Astrocyte (in vitro differentiated cells and primary cell): ENCODE measurements around the gene UGT1A8. TPM values are rescaled to one million over a fixed set of nuclear protein-coding genes. Genes with fewer than 3 reads are reported as not detected.

ENCODE experiments used
- DNase-seq: peaks from one replicate; pipeline ENCODE4 v3.0.0-alpha.2; 2010; ENCODE audit warnings: low read depth
- FAIRE-seq: peaks from 2 replicates; lab custom pipeline; 2011; peaks lifted over from hg19 to GRCh38; lab: Jason Lieb, UNC
- H2AFZ ChIP-seq: 2 replicates; pipeline ENCODE4 v1.6.0; 2012; ENCODE audit warnings: low read depth, low read length, inconsistent platforms
- H3K27ac ChIP-seq: 2 replicates; pipeline ENCODE4 v1.5.1; 2011; ENCODE audit warnings: low read depth, low read length, inconsistent platforms
- H3K27me3 ChIP-seq: 2 replicates; pipeline ENCODE4 v1.6.0; 2011; ENCODE audit warnings: low read length, inconsistent platforms; ENCODE audit not compliant: insufficient read depth
- H3K36me3 ChIP-seq: 2 replicates; pipeline ENCODE4 v1.5.1; 2011; ENCODE audit warnings: low read length, inconsistent platforms; ENCODE audit not compliant: insufficient read depth
- H3K4me1 ChIP-seq: 2 replicates; pipeline ENCODE4 v1.5.1; 2011; ENCODE audit warnings: low read length, inconsistent platforms; ENCODE audit not compliant: insufficient read depth
- H3K4me2 ChIP-seq: 2 replicates; pipeline ENCODE4 v1.6.0; 2012; ENCODE audit warnings: low read length, inconsistent platforms
- H3K4me3 ChIP-seq: 2 replicates; pipeline ENCODE4 v1.5.1; 2011; ENCODE audit warnings: low read depth, mild to moderate bottlenecking, low read length, inconsistent platforms; ENCODE audit not compliant: insufficient read depth
- H3K79me2 ChIP-seq: 2 replicates; pipeline ENCODE4 v1.6.0; 2012; ENCODE audit warnings: mild to moderate bottlenecking, low read length, inconsistent platforms; ENCODE audit not compliant: insufficient read depth
- H3K9ac ChIP-seq: 2 replicates; pipeline ENCODE4 v1.6.0; 2012; ENCODE audit warnings: mild to moderate bottlenecking, low read length, inconsistent platforms
- H3K9me3 ChIP-seq: 2 replicates; pipeline ENCODE4 v1.5.1; 2012; ENCODE audit warnings: low read depth, mild to moderate bottlenecking, low read length, inconsistent platforms; ENCODE audit not compliant: insufficient read depth
- H4K20me1 ChIP-seq: 2 replicates; pipeline ENCODE4 v1.6.0; 2012; ENCODE audit warnings: low read length, inconsistent platforms; ENCODE audit not compliant: insufficient read depth
- H3K27ac Mint-ChIP-seq: one replicate; pipeline ENCODE4 v1.8.0; 2021; ENCODE audit warnings: mild to moderate bottlenecking, mixed read lengths; ENCODE audit not compliant: unreplicated experiment
- H3K27me3 Mint-ChIP-seq: one replicate; pipeline ENCODE4 v1.8.0; 2021; ENCODE audit warnings: low read depth, mixed read lengths; ENCODE audit not compliant: unreplicated experiment
- H3K36me3 Mint-ChIP-seq: one replicate; pipeline ENCODE4 v1.8.0; 2021; ENCODE audit warnings: low read depth, mixed read lengths; ENCODE audit not compliant: unreplicated experiment
- H3K4me1 Mint-ChIP-seq: one replicate; pipeline ENCODE4 v1.8.0; 2021; ENCODE audit warnings: low read depth, mixed read lengths; ENCODE audit not compliant: unreplicated experiment
- H3K4me3 Mint-ChIP-seq: one replicate; pipeline ENCODE4 v1.8.0; 2021; ENCODE audit warnings: mild to moderate bottlenecking, moderate library complexity, mixed read lengths; ENCODE audit not compliant: unreplicated experiment
- H3K9me3 Mint-ChIP-seq: one replicate; pipeline ENCODE4 v1.8.0; 2021; ENCODE audit warnings: mild to moderate bottlenecking, mixed read lengths; ENCODE audit not compliant: unreplicated experiment
- EZH2 ChIP-seq: IDR thresholded peaks from 2 replicates; pipeline ENCODE4 v1.6.1; 2012; ENCODE audit warnings: mild to moderate bottlenecking, low read length, inconsistent platforms; ENCODE audit not compliant: insufficient read depth
- total RNA-seq: library from RNA; stranded (reverse); gene quantifications from 2 replicates; pipeline ENCODE4 v1.2.1, GENCODE V29; 2021
- TF ChIP-seq, protein P1 (sequence below): IDR thresholded peaks from 2 replicates; pipeline ENCODE4 v1.5.1; 2011; ENCODE audit warnings: low read depth, mild to moderate bottlenecking, inconsistent platforms, low read length, moderate library complexity; ENCODE audit not compliant: insufficient read depth

UGT1A8 gene
- total RNA-seq, 1 donor from 2014 or later = not detected

DNA sequence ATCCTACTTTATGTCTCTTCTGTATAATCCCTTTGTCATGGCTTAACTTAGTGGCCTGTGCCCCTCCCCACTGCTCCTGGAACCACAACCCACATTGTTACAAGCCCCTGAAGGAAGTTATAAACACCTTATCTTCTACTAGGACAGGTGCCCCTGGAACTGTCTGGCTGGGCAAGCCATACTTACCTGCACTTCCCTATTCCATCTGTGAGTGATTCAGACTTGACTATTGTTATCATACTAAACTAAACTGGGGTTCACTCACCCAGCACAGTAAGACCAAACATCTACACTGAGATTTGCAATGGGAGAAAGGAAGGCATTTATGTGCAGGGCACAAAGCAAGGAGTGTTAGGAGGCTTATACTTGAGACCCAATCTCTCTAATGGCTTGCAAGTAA lies 71.6 kb downstream of the UGT1A8 start:
- H3K4me1 ChIP-seq = no peaks in the 10 kb centered on the region
- FAIRE-seq (no peak), DNase-seq (no peak)
- no peak overlapping the region for H3K27ac Mint-ChIP-seq
- no peaks in the 10 kb centered on the region for H3K9me3 ChIP-seq
- H3K27me3 Mint-ChIP-seq = peaks cover 5% of the 10 kb centered on the region
- H3K36me3 Mint-ChIP-seq = no peaks in the 10 kb centered on the region
- H3K4me2 ChIP-seq = no peak overlapping the region
- no peaks in the 10 kb centered on the region for H3K4me1 Mint-ChIP-seq
- H3K79me2 ChIP-seq = no peaks in the 10 kb centered on the region
- H3K36me3 ChIP-seq = no peaks in the 10 kb centered on the region
- H3K27me3 ChIP-seq = peaks cover 2% of the 10 kb centered on the region
- H2AFZ ChIP-seq = no peak overlapping the region
- TF ChIP-seq, protein P1, sequence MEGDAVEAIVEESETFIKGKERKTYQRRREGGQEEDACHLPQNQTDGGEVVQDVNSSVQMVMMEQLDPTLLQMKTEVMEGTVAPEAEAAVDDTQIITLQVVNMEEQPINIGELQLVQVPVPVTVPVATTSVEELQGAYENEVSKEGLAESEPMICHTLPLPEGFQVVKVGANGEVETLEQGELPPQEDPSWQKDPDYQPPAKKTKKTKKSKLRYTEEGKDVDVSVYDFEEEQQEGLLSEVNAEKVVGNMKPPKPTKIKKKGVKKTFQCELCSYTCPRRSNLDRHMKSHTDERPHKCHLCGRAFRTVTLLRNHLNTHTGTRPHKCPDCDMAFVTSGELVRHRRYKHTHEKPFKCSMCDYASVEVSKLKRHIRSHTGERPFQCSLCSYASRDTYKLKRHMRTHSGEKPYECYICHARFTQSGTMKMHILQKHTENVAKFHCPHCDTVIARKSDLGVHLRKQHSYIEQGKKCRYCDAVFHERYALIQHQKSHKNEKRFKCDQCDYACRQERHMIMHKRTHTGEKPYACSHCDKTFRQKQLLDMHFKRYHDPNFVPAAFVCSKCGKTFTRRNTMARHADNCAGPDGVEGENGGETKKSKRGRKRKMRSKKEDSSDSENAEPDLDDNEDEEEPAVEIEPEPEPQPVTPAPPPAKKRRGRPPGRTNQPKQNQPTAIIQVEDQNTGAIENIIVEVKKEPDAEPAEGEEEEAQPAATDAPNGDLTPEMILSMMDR = no peak
- TF ChIP-seq EZH2 = no peak
- no peaks in the 10 kb centered on the region for H4K20me1 ChIP-seq
- no peak overlapping the region for H3K4me3 ChIP-seq
- H3K27ac ChIP-seq = no peak overlapping the region
- no peak overlapping the region for H3K4me3 Mint-ChIP-seq
- no peak overlapping the region for H3K9ac ChIP-seq
- H3K9me3 Mint-ChIP-seq = peaks cover 6% of the 10 kb centered on the region

GRCh38 chr2:233689501-233689900 lies 72.1 kb downstream of the UGT1A8 start:
- Mint-ChIP-seq H3K36me3 (no peaks in the 10 kb centered on the region), H3K4me3 (no peak overlapping the region), H3K27me3 (peaks cover 5% of the 10 kb centered on the region), H3K9me3 (peaks cover 6% of the 10 kb centered on the region), H3K27ac (no peak overlapping the region), H3K4me1 (no peaks in the 10 kb centered on the region)
- FAIRE-seq = no peak
- Histone ChIP-seq H3K27me3 (peaks cover 2% of the 10 kb centered on the region), H3K4me2 (no peak overlapping the region), H3K27ac (no peak overlapping the region), H2AFZ (no peak overlapping the region), H3K36me3 (no peaks in the 10 kb centered on the region), H3K4me1 (no peaks in the 10 kb centered on the region), H3K9ac (no peak overlapping the region), H4K20me1 (no peaks in the 10 kb centered on the region), H3K9me3 (no peaks in the 10 kb centered on the region), H3K4me3 (no peak overlapping the region), H3K79me2 (no peaks in the 10 kb centered on the region)
- TF ChIP-seq, protein P1 = no peak
- TF ChIP-seq EZH2 = no peak
- no peak for DNase-seq

DNA sequence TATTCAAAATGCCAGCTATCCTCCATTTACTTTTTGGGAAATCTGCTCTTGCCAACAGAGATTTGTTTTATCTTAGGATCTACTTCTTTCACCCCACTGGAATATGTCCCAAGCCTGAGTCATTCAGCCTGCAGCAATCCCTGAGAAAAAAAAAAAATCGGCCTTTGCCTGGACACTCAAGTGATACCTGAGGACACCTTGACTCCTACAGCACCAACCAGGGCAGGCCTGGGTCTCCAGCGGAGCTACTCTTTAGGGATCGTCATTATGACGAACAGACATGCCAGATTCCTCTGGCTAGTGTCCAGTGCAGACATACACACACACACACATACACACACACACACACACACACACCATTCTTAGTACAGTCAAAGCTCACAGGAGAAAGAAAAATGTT lies 73.0 kb downstream of the UGT1A8 start:
- no peak overlapping the region for H2AFZ ChIP-seq
- H3K79me2 ChIP-seq = no peaks in the 10 kb centered on the region
- TF ChIP-seq EZH2 = no peak
- TF ChIP-seq, protein P1 = no peak
- DNase-seq = no peak
- H3K4me3 Mint-ChIP-seq = no peak overlapping the region
- H3K27ac Mint-ChIP-seq = no peak overlapping the region
- H3K9ac ChIP-seq = no peak overlapping the region
- no peaks in the 10 kb centered on the region for H3K9me3 ChIP-seq
- no peaks in the 10 kb centered on the region for H3K4me1 Mint-ChIP-seq
- no peaks in the 10 kb centered on the region for H3K36me3 ChIP-seq
- H4K20me1 ChIP-seq = no peaks in the 10 kb centered on the region
- H3K4me2 ChIP-seq = no peak overlapping the region
- peaks cover 5% of the 10 kb centered on the region for H3K27me3 Mint-ChIP-seq
- no peaks in the 10 kb centered on the region for H3K4me1 ChIP-seq
- peaks cover 2% of the 10 kb centered on the region for H3K27me3 ChIP-seq
- H3K9me3 Mint-ChIP-seq = peaks cover 6% of the 10 kb centered on the region
- no peak overlapping the region for H3K27ac ChIP-seq
- no peak overlapping the region for H3K4me3 ChIP-seq
- H3K36me3 Mint-ChIP-seq = no peaks in the 10 kb centered on the region
- FAIRE-seq = no peak
